NCI-H187 (cell line): ENCODE data around the gene TXLNB.
"Not testable (repeated sequence)": the region's sequence is repeated elsewhere in the genome, so short reads cannot be mapped to it uniquely, and the experiment has no call there.

Experiments used
- DNase-seq, 2 experiments: peaks; one replicate each; lab custom pipeline; 2025; lab: John Stamatoyannopoulos, UW

TXLNB gene

DNA sequence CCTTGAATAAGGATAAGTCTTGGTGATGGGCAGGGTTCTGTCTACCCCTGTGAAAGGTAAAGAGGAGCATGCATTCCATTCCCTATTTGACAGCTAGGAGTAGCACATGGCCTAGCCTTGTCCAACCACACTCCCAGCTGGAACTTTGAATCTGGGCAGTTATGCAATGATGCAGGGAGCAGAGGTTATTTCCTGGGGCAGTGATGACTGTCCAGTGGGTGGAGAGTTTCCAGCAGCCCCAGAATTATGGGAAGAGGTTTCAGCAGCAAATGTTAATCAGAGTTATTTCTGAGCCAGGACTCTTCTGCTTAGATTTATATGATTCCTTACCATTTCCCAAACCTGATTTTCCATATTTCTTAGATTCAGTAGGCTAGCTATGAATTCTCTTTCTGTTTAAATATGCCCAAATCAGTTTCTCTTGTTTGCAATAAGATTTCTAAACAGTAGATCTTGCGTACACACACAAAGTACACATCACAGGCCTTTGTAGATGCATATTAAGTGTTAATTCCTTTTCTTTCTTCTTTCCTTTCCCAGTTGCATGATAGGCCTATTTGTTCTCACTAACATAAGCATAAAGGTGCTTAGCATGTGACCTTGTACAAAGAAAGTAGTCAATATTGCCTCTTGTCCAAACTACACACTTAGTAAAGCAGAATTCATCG lies 17.3 kb upstream of the TXLNB start:
- DNase-seq = no peak

DNA sequence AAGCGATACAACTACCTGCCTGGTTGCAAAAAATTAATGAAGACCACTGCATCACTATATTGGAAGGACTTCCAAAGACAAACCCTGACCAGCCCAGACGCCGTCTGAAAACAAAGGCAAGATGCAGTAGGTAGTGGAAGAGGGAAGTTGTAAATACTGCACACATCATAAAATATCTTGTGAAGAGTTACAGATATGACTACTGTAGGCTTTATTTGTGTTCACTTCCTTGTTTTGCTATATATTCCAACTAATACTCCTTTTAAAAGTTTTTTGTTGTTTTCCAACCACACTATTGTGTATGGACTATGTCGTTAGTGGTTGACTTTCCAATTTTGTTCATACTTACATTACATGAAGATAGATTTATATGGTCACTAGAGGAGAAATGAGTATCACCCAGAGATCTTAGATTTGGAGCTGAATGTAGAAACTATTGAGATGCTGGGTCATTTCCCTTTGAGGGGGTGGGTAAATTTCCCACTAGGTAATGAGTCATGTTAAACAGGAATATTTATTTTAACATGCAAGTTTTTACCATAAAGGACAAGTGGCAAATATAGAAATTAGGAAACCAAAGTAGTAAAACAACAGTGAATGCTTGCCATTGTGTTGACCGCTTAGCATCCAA lies 16.6 kb upstream of the TXLNB start:
- DNase-seq = no peak

DNA sequence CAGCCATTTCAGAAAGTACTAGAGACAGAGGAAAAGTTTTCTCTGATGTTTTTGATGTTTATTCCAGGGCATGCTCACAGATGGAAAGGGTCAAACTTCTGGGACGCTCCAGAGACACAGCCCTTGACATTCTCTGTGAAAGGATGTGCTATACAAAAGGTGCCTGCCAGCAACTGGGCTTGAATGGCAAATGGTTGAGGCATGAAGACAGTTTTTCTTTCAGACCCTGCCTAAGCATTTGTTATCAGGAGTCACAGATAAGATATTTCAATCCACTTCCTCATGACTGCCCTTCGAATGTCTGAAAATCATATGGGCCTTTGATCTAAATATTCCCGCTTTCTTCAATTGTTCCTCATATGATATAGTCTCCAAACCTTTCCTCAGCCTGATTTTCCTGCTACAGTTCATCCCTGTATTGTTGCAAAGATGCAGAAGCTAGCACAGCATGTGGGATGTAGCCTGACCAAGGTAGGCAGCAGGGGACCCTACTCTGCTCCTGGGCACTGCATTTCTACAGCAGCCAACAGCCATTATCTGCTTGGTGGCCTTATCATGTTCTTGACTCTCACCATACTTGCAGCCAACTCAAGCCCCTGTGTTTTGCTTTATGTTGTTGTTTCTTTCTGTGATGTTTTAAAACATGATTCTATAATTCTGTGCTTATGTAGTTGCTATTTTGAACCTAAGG lies 14.6 kb upstream of the TXLNB start:
- no peak for DNase-seq

DNA sequence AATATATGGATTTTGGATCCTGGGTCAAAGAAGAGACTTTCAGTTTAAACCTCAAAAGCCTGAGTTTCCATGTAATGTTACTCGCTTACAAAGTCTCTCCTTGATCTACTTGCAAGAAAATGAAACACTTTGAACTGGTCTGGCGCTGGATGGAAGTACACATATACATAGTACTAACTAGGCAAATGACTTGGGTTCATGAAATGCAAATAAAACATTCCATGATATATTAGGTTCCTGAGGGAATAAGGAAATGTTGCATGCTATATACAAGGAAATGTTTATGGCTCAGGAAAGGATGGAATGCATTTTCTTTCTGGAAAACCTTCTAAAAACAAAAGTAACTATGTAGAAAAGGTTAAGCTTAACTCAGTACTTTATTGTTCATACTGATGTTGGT lies 11.4 kb upstream of the TXLNB start:
- no peak for DNase-seq

DNA sequence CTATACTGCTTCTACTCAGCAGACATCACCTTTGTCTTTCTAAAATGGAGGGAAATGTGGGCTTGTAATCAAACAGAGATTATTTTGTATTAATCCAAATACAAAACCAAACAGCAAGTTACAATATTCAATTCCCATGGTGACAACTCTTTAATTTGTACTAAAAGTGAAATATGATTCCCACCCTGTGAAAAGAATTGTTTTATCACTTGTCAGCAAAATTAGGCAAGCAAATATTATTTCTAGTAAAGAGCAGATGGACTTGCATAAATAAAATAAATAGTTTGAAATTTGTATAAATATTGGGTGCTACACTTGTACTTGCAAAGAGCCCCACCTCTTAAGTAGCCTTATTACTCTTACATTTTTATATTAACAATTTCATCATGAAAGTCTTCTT lies 6.1 kb upstream of the TXLNB start:
- DNase-seq = no peak

DNA sequence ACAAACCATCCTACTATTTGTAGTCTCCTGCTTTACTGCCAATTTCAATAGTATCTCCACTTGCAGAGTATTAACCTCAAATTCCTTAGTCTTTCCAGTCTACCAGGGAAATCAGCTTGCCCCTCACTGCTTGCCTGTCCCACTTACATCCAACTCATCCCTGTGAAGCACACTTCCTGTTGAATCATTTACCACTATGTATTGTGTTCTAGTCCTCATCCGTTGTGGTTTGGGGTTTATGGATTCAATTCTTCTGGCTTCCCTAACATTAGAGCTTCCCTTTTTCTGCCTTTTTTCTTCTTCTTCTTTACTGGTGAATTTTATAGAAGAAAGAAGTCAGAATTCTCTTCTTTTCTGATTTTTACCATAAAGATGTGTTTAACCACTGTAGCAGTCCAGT lies 5.1 kb upstream of the TXLNB start:
- DNase-seq = no peak

DNA sequence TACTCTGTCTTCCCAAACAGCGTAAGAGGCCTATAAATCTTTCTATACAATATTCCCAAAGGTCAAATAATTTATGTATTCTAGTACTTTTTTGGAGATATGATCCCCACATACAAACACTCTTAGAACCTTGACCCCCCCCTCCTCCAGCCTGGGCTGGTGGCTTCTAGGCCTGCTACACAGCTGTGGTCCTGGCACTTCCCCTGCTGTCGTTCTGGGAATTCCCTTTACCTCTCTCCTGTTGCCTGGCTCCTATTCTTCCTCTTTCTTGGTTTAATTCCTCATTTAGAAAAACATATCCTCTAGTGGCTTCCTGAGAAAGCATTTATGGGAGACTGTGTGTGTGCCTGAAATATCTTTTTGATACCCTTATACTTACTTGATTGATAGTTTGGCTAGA lies 4.1 kb upstream of the TXLNB start:
- no peak for DNase-seq

DNA sequence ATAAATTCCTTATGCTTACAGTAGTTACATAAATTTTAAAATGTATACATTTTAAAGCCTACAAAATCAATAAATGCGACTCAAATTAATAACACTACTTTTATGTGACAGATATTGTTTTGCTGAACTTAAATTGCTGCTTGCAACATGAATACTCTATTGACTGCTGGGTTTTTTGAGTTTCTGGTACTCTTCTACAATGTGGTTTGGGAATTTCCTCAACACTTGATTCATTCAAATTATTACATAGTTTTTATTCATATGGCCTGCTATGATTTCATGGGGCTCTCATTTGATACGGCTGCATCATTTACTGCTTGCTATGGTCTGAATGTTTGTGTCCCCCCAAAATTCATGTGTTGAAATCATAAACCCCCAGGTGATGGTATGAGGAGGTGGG lies 2.3 kb upstream of the TXLNB start:
- no peak for DNase-seq

DNA sequence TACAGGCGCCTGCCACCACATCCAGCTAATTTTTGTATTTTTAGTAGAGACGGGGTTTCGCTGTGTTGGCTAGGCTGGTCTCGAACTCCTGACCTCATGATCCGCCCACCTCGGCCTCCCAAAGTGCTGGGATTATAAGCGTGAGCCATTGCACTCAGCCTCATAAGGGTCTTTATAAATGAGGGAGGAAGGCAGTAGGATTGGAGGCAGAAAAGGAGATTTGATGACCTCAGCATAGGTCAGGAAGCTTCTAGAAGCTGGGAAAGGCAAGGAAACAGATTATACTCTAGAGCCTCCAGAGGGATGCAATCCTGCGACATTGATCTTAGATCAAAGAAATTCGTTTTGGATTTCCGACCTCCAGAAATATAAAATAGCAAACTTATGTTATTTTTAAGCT lies 1.4 kb upstream of the TXLNB start:
- DNase-seq = not testable (repeated sequence)

DNA sequence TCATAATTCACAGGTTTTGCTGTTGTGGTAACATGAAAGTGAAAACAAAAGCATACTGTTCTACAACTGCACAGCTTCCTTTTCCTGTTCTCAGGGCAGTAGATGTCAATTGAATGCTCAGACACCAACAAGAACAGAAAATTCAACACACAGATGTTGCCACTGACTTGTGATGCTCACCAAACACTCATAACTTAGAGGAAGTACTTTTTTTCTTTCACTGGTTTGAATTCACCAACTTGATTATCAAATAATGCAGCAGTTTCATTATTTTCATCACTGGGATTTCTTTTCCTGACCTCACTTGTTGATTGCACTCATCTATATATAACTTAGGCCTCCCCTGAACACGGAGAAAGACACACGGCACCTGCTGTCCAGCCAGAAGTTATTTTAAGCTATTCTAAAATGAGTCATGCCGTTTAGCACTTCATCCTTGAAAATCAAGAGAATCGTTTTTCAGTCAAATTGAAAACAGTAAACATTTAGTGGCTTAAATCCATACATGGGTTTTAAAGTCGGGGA lies 949 bp downstream of the TXLNB start:
- DNase-seq = no peak

DNA sequence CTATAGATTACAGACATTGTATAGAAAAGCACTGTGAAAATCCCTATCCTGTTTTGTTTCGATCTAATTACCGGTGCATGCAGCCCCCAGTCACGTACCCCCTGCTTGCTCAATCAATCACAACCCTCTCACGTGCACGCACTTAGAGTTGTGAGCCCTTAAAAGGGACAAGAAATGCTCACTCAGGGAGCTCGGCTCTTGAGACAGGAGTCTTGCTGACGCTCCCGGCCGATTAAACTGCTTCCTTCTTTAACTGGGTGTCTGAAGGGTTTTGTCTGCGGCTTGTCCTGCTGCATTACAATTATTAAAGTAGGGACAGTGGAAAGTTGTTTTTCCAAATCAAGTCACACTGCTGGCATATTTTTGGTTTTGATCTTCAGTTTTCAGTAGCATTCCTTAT lies 2.6 kb downstream of the TXLNB start:
- DNase-seq = no peak

DNA sequence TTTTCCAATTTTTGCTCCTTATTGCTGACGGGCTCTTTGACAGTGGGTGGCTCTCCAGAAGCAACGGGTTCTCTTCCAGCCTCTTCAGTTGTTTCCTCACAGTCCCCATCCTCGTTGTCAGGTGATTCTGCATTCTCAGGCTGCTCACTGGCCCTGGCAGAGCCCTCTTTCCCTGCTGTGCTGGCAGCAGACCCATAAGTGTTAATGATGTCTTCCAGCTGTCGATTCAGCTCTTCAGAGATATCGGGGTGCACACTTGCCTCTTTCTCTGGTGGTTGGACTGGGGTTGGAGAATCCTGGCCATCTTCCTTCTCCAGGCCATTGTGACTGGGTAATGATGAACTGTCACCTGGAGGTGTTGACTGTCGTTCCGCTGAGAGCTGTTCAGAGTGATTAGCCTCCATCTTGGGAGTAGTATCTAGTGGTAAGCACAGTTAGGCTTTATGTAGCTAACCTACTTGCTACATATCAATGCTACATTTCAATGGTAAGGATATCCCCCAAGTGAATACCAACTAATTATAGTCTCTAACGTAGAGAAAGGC lies 3.2 kb downstream of the TXLNB start:
- DNase-seq = no peak

DNA sequence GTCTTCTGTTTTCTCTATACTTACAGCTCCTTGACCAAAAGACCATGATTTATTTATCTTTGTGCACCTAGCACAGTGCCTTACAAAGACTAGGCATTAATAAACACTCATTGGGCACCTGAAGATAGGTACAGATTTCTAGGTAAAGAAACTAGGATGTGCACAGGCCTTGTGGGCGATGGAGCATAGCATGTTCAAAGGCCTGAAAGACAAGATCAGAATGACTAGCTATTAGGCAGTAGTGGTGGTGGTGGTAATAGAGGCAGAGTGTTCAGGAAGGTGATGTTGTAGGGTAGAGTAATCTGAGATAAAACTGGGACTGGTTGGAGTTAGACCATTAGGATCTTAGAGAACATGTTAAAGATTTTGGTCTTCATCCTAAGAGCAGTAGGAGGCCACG lies 3.9 kb downstream of the TXLNB start:
- DNase-seq = no peak

DNA sequence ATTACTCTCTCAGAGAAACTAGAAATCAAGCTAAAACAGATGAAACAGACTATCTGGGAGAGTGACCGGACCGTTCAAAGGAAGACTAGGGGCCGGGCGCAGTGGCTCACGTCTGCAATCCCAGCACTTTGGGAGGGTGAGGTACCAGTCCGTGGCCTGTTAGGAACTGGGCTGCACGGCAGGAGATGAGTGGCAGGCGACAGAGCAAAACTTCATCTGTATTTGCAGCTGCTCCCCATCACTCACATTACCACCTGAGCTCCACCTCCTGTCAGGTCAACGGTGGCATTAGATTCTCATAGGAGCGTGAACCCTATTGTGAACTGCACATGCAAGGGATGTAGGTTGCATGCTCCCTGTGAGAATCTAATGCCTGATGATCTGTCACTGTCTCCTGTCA lies 5.4 kb downstream of the TXLNB start:
- not testable (repeated sequence) for DNase-seq

DNA sequence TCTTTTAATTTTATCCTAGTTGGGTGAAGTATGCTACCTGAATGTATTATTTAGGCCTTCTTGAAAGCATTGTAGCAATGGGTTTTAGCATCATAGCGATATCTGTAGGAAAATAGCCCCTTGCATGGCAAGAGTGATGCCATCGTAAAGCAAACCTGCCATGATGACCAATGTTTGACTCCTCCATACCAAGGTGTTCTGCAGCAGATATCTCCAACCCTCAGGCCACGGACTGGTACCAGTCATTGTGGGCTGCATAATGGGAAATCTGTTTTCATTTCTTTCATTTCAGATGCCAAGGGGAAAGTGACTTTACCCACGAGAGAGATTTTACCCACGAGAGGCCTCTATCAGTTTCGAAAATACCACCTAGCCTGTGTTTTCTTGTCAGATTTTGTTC lies 6.2 kb downstream of the TXLNB start:
- DNase-seq = no peak

DNA sequence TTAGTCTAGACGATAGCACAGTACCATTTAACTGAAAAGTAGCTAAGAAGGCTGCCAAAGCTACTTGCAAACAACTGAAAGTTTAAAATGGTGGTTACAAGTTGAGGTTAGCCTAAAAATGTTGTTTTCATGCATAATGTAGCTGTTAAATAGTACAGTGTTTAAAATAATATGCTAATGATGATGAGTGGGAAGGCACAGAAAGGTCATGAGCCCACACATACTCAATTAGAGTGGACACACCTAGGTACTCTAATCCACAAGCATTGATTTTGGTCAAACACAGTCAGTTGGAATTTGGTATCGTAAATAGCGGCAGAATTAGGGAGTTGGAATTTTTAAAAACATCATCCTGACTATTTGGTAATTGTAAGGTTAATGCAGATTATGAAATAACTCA lies 7.0 kb downstream of the TXLNB start:
- no peak for DNase-seq

DNA sequence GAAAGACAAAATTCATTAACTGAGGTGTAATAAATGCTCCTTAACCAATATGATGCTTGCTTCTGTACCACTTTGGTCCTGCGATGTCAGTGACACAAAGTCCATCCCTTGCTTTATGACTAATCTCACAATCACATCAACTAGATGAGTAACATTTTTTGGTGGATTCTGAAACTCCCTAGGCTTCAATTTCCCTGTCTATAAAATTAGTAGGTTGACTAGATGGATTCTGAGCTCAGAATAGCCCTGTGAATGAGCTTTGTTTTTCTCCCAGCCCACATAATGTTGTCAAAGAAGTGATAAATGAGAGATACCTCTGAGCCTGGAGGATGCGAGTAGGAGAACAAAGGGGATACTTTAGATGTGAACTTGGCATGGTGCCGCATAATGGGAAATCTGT lies 9.1 kb downstream of the TXLNB start:
- DNase-seq = no peak

DNA sequence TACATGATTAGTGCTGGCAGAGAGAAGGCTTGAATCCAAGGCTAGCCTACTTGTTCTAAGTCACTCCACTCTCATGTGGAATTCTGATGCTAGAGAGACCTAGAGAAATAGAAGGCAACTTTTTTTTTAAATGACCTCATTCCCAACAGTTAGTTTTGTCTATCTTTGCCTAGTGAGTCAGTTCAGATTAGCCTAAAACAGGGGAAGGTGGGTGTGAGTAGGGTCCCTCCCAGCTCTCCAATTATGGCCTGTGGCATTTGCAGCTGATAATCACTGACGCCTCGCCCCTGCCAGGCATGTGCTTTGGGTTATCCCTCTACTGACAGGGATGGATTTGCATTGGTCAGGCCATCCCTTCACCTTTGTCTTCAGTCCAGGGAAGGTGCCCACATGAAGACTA lies 13.6 kb downstream of the TXLNB start:
- no peak for DNase-seq

DNA sequence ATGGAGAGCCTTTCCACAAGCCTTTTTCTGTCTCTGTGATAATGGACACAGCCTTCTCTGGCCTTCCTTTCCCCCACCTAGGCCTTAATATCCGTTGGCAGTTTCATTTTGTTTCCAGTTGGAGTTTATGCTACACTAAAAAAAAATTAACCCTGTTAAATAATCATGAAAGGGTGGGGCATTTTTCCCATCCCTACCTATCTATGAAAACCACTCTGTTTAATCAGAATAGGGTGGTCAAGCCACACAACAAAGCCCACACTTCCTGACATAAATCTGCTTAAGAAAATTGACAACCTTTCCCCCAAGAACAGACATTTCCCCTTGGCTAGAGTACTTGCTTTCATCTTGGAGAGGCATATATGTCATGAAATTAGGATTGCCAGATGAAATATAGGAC lies 14.2 kb downstream of the TXLNB start:
- DNase-seq = no peak

DNA sequence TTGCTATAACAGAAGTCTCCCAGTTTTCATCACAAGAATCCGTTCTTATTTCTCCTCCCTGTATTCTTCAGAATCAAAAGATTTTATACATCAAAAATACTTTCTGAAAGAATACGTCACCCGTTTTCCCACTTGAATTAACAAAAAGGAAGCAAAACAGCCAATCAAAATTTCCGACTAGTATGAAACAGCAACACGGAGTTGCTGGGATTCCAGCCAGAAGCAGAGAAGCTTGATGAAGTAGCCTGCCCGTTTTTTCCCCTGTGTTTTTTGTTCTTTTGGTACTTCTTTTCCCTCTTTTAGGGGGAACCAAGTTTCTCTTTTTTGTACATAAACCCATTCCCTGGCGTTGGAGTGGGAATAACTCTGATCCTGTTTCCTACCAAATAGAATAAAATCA lies 14.6 kb downstream of the TXLNB start:
- DNase-seq = no peak

DNA sequence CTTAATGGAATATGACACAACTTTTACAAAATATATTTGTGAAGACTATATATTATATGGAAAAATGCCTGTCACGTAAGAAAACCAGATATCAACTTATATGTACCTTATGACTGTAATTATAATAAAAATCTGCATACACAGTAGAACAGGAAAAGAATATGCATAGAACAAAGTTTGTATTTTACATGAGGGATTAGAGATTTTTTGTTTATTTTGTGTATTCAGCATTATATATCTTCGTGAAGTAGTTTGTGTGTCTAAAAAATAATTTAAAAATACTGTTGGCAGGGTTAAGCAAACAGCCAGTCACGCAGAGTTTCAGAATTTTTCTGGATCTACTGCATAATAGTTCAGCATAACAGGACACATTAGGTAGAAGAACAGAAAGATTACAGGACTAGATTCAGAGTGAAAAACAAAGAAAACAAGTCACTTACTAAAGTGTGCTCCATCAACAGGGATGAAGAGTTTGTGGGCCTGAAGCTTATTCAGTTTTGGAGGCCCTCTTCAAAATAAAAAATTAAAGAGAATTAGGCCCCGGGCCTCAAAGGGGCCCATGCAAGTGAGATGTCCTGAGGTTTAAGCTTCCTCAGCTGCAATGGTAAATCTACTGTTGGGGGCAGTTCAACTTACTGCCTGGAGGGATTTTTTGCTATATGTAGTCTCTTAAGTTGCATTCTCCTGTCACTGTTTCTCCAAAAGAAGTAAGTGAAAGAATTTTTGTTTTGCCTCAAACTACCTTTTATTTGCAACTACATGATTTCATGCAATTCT lies 16.3 kb downstream of the TXLNB start:
- DNase-seq = no peak

DNA sequence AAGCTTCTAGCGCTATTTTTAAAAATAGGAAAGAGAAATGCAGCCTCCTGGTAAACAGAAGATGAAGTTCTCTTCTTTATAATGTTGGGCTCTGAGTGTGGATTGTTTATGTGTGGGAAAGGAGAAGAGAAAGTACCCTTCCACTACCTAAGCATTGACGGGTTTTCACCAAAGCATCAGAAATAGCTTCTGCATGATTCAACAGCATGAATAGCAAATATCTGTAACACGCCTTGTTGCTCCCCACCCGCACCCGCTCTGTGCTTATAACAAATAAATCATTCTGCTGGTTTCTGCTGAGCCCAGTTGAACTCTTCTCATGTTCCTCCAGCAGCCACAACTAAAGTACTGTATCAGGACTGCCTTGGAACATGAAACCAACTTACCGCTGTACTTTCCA lies 20.7 kb downstream of the TXLNB start:
- no peak for DNase-seq
